SK-N-SH (cell line): ENCODE data around the gene FAM222A.

Source experiments
- CHD2 ChIP-seq: fragments of 150-350 bp; IDR thresholded peaks from 2 replicates; pipeline ENCODE4 v1.6.1; 2018; ENCODE audit warnings: low read length; ENCODE audit not compliant: partially characterized antibody
- CTCF ChIP-seq: fragments of 200-600 bp; sonication (generic); IDR thresholded peaks from 2 replicates; pipeline ENCODE4 v1.6.1; 2017; ENCODE audit warnings: antibody characterized with exemption, mild to moderate bottlenecking, moderate library complexity
- EP300 ChIP-seq, 2 experiments: IDR thresholded peaks; 2 replicates each; pipeline versions ENCODE4 v1.4.0 to v1.6.1; 2012; ENCODE audit warnings: borderline replicate concordance in 1 of 2, low read depth in 1 of 2, low read length in 1 of 2
- JUND ChIP-seq: IDR thresholded peaks from 2 replicates; pipeline ENCODE4 v1.4.0; 2012
- MAX ChIP-seq: IDR thresholded peaks from 2 replicates; pipeline ENCODE4 v1.4.0; 2012; ENCODE audit warnings: low read depth
- PBX3 ChIP-seq: IDR thresholded peaks from 2 replicates; pipeline ENCODE4; 2012
- RAD21 ChIP-seq: IDR thresholded peaks from 2 replicates; pipeline ENCODE4 v1.6.1; 2012; ENCODE audit warnings: mild to moderate bottlenecking, low read length
- REST ChIP-seq: IDR thresholded peaks from 2 replicates; pipeline ENCODE4 v1.6.1; 2012; ENCODE audit warnings: mild to moderate bottlenecking, low read depth, low read length, moderate library complexity
- RFX5 ChIP-seq: IDR thresholded peaks from 2 replicates; pipeline ENCODE4 v1.6.1; 2012; ENCODE audit warnings: mild to moderate bottlenecking, improper control_type of control experiment, low read length
- TAF1 ChIP-seq: IDR thresholded peaks from 2 replicates; pipeline ENCODE4 v1.6.1; 2012; ENCODE audit warnings: low read depth, mild to moderate bottlenecking, low read length, moderate library complexity, borderline replicate concordance
- YY1 ChIP-seq: IDR thresholded peaks from 2 replicates; pipeline ENCODE4 v1.4.0; 2012; ENCODE audit warnings: low read depth, mild to moderate bottlenecking

DNA sequence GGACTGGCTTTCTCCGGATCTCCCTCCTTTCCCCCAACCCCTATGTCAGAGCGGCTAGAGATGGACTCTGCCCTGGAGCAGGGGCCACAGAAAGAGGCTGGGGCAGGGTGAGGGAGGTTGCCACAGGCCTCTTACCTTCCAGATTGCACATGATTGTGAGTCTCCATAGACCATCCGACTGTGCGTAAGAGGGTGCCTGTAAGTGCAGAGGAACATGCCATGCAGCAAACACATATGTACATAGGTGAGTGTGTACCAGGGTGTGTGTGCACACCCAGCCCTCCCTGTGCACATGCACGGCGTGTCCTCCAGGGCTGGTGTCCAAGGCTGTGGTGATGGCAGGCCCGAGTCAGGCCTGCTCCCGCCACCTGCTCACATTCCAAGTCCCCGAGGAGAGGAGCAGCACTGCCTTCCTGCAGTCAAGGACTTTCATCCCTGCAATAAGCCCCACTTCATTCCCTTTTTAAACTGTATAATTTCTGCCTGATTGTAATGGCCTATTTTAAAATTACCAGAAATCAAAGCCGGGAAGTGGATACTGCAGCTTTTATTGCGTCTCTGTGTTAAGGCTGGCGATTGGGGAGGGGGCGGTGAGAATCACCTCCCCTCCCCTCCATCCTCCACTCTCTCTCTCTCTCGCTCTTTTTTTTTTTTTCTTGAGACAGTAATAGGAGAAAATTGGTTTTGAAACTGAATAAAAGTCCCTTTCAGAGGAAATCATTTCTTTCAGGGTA, 28.5 kb downstream of the FAM222A start:
- TF ChIP-seq EP300 (IDR thresholded peaks at IDR 0.05; ENCODE audit: borderline replicate concordance in 1 of 2, low read depth in 1 of 2, low read length in 1 of 2) (no peak), YY1 (no peak), TAF1 (no peak), REST (no peak), CTCF (no peak), PBX3 (no peak), JUND (no peak), RFX5 (no peak), CHD2 (no peak), RAD21 (no peak), MAX (no peak)
